Prostate gland (tissue), 2 donors: ENCODE results near the gene ZC3H12C.

Source experiments
- CTCF ChIP-seq, 4 experiments: fragments of 200-600 bp in 2 of 4; fragments of 450-650 bp in 2 of 4; sonication (generic) in 2 of 4; IDR thresholded peaks; 1 replicate in 3 of 4; 2 replicates in 1 of 4; pipeline ENCODE4 v1.5.1; 2016 to 2019; ENCODE audit warnings: antibody characterized with exemption in 4 of 4, mild to moderate bottlenecking in 2 of 4, moderate library complexity in 2 of 4
- POLR2A ChIP-seq: fragments of 450-650 bp; IDR thresholded peaks from one replicate; pipeline ENCODE4 v1.6.1; 2016; ENCODE audit warnings: antibody characterized with exemption, mild to moderate bottlenecking

GRCh38 chr11:110128161-110128560, 35.0 kb downstream of the ZC3H12C start:
- no peak for TF ChIP-seq CTCF (IDR thresholded peaks at IDR 0.05)
- TF ChIP-seq POLR2A = no peak
